ENCODE results near the gene TPRN. TPM values are rescaled to one million over a fixed set of nuclear protein-coding genes. Genes with fewer than 3 reads are reported as not detected.

TPRN gene
- total RNA-seq, 2 experiments from 2014 or later: 5.7 to 6.6 TPM

- ChIA-PET CTCF (interaction anchor here (0.9 kb wide), 1 partner anchor 43 kb away, joined by 3 read pairs; no protein-coding TSS in a partner anchor), POLR2A (interaction anchor here (1.0 to 1.1 kb wide), 2 partner anchors 11 to 87 kb away, joined by 3 to 4 read pairs; partner anchors contain the start of genes NDOR1 and TMEM203)
- Mint-ChIP-seq H3K27me3 (no peaks in the 10 kb centered on the region), H3K4me1 (ENCODE audit: low read depth) (peaks cover 12% of the 10 kb centered on the region), H3K27ac (no peak overlapping the region), H3K4me3 (no peak overlapping the region), H3K36me3 (ENCODE audit: low read depth) (peaks cover 3% of the 10 kb centered on the region), H3K9me3 (no peaks in the 10 kb centered on the region)
- ATAC-seq: no peak
- no peak for TF ChIP-seq CTCF (IDR thresholded peaks at IDR 0.05)
- no peak for DNase-seq
- intact Hi-C loops (cut with micrococcal nuclease): no loop called here
Observed at GRCh38 chr9:137194388-137194787, 6.2 kb downstream of the TPRN start.

GRCh38 chr9:137193771-137194170 is 6.8 kb downstream of the TPRN start:
- peaks cover 15% of the 10 kb centered on the region for H3K4me1 Mint-ChIP-seq (ENCODE audit: low read depth)
- ChIA-PET CTCF (interaction anchor here (0.9 to 1.5 kb wide), 2 partner anchors 43 to 64 kb away, joined by 3 to 5 read pairs; no protein-coding TSS in a partner anchor), POLR2A (interaction anchor here (1.0 to 1.1 kb wide), 2 partner anchors 11 kb away, joined by 3 to 4 read pairs; partner anchors contain the start of genes NDOR1 and TMEM203)
- H3K4me3 Mint-ChIP-seq: no peak overlapping the region
- intact Hi-C loops (cut with micrococcal nuclease): no loop called here
- H3K9me3 Mint-ChIP-seq: no peaks in the 10 kb centered on the region
- no peak overlapping the region for H3K27ac Mint-ChIP-seq
- H3K27me3 Mint-ChIP-seq: no peaks in the 10 kb centered on the region
- peaks cover 3% of the 10 kb centered on the region for H3K36me3 Mint-ChIP-seq (ENCODE audit: low read depth)
- no peak for DNase-seq
- ATAC-seq: no peak
- no peak for TF ChIP-seq CTCF (IDR thresholded peaks at IDR 0.05)

GRCh38 chr9:137192859-137193258 is 7.7 kb downstream of the TPRN start:
- Mint-ChIP-seq H3K4me3 (no peak overlapping the region), H3K9me3 (no peaks in the 10 kb centered on the region), H3K36me3 (ENCODE audit: low read depth) (peaks cover 3% of the 10 kb centered on the region), H3K27ac (no peak overlapping the region), H3K27me3 (no peaks in the 10 kb centered on the region), H3K4me1 (ENCODE audit: low read depth) (peaks cover 15% of the 10 kb centered on the region)
- intact Hi-C loops (cut with micrococcal nuclease): no loop called here
- ATAC-seq (no peak), DNase-seq (no peak)
- ChIA-PET POLR2A (interaction anchor here (1.0 to 1.2 kb wide), 2 partner anchors 8 to 12 kb away, joined by 3 read pairs; partner anchors contain the start of gene TPRN), CTCF (interaction anchor here (1.5 kb wide), 1 partner anchor 63 kb away, joined by 5 read pairs; no protein-coding TSS in a partner anchor)
- no peak for TF ChIP-seq CTCF (IDR thresholded peaks at IDR 0.05)

GRCh38 chr9:137192448-137192780 is 8.1 kb downstream of the TPRN start:
- no peak for TF ChIP-seq CTCF (IDR thresholded peaks at IDR 0.05)
- CTCF ChIA-PET: interaction anchor here (1.5 kb wide), 1 partner anchor 62 kb away, joined by 5 read pairs; no protein-coding TSS in a partner anchor
- no peak for ATAC-seq
- H3K27me3 Mint-ChIP-seq: no peaks in the 10 kb centered on the region
- intact Hi-C loops (cut with micrococcal nuclease): no loop called here
- H3K9me3 Mint-ChIP-seq: no peaks in the 10 kb centered on the region
- H3K27ac Mint-ChIP-seq: no peak overlapping the region
- H3K4me1 Mint-ChIP-seq (ENCODE audit: low read depth): peaks cover 18% of the 10 kb centered on the region
- no peak for DNase-seq
- H3K36me3 Mint-ChIP-seq (ENCODE audit: low read depth): peaks cover 6% of the 10 kb centered on the region
- no peak overlapping the region for H3K4me3 Mint-ChIP-seq
- POLR2A ChIA-PET: interaction anchor here (1.2 kb wide), 1 partner anchor 8 kb away, joined by 3 read pairs; the partner anchor contains the start of gene TPRN

- H3K4me1 Mint-ChIP-seq (ENCODE audit: low read depth): peaks cover 22% of the 10 kb centered on the region
- H3K36me3 Mint-ChIP-seq (ENCODE audit: low read depth): peaks cover 6% of the 10 kb centered on the region
- ChIA-PET POLR2A (interaction anchor here (1.2 kb wide), 1 partner anchor 9 kb away, joined by 3 read pairs; the partner anchor contains the start of gene TPRN), CTCF (interaction anchor here (1.3 to 1.5 kb wide), 2 partner anchors 9 to 45 kb away, joined by 3 to 5 read pairs; partner anchors contain the start of gene TPRN)
- intact Hi-C loops (cut with micrococcal nuclease): no loop called here
- no peak overlapping the region for H3K4me3 Mint-ChIP-seq
- H3K27ac Mint-ChIP-seq: no peak overlapping the region
- no peaks in the 10 kb centered on the region for H3K9me3 Mint-ChIP-seq
- no peak for DNase-seq
- ATAC-seq: no peak
- TF ChIP-seq CTCF (IDR thresholded peaks at IDR 0.05): no peak
- no peaks in the 10 kb centered on the region for H3K27me3 Mint-ChIP-seq
Observed at GRCh38 chr9:137191691-137192447, 8.7 kb downstream of the TPRN start.
